ENCODE measurements around the gene F2R.
"Not testable (repeated sequence)": the region's sequence is repeated elsewhere in the genome, so short reads cannot be mapped to it uniquely, and the experiment has no call there.

Gene F2R

DNA sequence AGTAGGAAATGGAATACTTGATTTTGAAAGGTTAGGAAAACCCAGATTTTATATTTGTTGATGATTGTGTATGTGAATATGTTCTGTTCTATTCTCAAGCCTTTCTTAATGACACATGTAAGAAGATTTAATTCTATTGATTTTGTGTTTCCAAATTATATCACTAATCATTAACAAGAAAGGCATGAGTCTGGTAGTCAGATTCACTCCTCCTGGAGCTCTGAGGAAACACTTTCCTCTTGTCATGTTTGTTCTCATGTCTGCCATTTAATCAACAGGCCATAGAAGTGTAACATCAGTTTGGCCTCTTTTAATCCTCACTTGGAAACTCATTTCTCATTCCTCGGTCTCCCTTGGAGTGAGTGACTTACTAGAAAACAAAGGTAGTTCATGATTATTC is 40.6 kb upstream of the F2R start:
- TF ChIP-seq SUZ12 (IDR thresholded peaks at IDR 0.05; ENCODE audit: extremely low read depth, insufficient read depth, insufficient read length) (no peak), ZNF274 (IDR thresholded peaks at IDR 0.05; ENCODE audit: low read depth, low read length) (no peak), YY1 (IDR thresholded peaks at IDR 0.05; ENCODE audit: insufficient read depth, insufficient read length) (no peak)
- H3K9me3 ChIP-seq (ENCODE audit: insufficient read depth, low read length): no peaks in the 10 kb centered on the region
- no peak overlapping the region for H3K4me3 ChIP-seq (ENCODE audit: insufficient read length, low read depth)
- no peak overlapping the region for H3K9ac ChIP-seq (ENCODE audit: insufficient read length, low read depth)
- no peak for DNase-seq (ENCODE audit: low read depth, low spot score)
- no peaks in the 10 kb centered on the region for H3K4me1 ChIP-seq (ENCODE audit: insufficient read depth, insufficient read length)
- peaks cover 9% of the 10 kb centered on the region for H3K36me3 ChIP-seq (ENCODE audit: insufficient read depth, insufficient read length, low read length)
- no peaks in the 10 kb centered on the region for H3K27me3 ChIP-seq (ENCODE audit: insufficient read depth, insufficient read length)

DNA sequence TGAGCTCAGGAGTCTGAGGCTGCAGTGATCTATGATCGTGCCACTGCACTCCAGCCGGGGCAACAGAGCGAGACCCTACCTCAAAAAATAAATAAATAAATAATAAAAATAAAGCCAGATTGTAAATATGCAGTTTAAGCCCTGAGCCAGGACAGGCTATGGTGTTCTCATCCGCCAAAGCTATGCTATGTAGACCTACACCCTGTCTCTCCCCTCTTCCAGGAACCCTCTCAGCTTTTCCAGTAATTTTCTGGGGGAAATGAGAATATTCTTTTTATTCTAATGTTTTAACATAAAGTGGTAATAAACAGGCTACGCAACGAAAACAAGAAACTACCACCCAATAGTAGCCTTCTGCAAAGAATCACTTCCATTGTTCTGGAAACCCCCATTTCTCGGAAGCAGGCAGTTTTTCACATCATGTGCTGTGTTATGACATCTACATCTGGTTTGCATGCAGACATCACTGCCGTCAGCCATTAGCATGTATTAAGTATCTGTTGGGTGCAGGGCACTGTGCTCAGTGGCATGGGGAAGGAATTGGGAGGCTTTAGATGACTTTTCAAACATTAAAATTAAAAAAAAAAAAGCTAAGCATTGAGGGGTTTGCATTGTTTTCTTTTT is 38.0 kb upstream of the F2R start:
- Histone ChIP-seq H3K36me3 (ENCODE audit: insufficient read depth, insufficient read length, low read length) (peaks cover 9% of the 10 kb centered on the region), H3K4me3 (ENCODE audit: insufficient read length, low read depth) (no peak overlapping the region)
- TF ChIP-seq SUZ12 (IDR thresholded peaks at IDR 0.05; ENCODE audit: extremely low read depth, insufficient read depth, insufficient read length) (no peak), ZNF274 (IDR thresholded peaks at IDR 0.05; ENCODE audit: low read depth, low read length) (no peak), YY1 (IDR thresholded peaks at IDR 0.05; ENCODE audit: insufficient read depth, insufficient read length) (no peak)

DNA sequence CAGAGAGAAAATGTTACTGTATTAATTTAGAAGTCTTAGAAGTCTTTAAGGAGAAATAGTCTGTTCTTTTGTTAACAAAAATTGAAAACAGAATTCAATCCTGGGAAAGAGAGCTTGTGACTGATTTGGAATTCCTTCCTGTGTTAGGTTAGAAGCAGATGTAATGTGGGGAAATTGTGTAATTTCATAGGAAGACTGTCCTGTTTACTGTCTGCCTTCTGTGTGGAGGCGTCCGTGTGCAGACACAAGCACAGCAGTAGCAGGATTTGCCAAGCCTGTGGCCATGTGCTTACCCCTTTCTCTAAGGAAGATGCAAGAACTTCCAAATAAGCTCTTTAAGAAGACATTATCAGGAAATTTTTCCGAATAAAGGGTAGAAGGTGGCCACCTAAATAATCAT is 36.7 kb upstream of the F2R start:
- no peaks in the 10 kb centered on the region for H3K4me1 ChIP-seq (ENCODE audit: insufficient read depth, insufficient read length)
- no peak overlapping the region for H3K9ac ChIP-seq (ENCODE audit: insufficient read length, low read depth)
- H3K9me3 ChIP-seq (ENCODE audit: insufficient read depth, low read length): no peaks in the 10 kb centered on the region
- no peak overlapping the region for H3K4me3 ChIP-seq (ENCODE audit: insufficient read length, low read depth)
- no peak for DNase-seq (ENCODE audit: low read depth, low spot score)
- H3K27me3 ChIP-seq (ENCODE audit: insufficient read depth, insufficient read length): no peaks in the 10 kb centered on the region
- TF ChIP-seq YY1 (IDR thresholded peaks at IDR 0.05; ENCODE audit: insufficient read depth, insufficient read length) (no peak), SUZ12 (IDR thresholded peaks at IDR 0.05; ENCODE audit: extremely low read depth, insufficient read depth, insufficient read length) (no peak), ZNF274 (IDR thresholded peaks at IDR 0.05; ENCODE audit: low read depth, low read length) (no peak)
- H3K36me3 ChIP-seq (ENCODE audit: insufficient read depth, insufficient read length, low read length): peaks cover 6% of the 10 kb centered on the region

More for the DNA sequence above, 38.0 kb upstream of the F2R start:
- no peaks in the 10 kb centered on the region for H3K27me3 ChIP-seq (ENCODE audit: insufficient read depth, insufficient read length)
- H3K9ac ChIP-seq (ENCODE audit: insufficient read length, low read depth): no peak overlapping the region
- no peak for DNase-seq (ENCODE audit: low read depth, low spot score)
- no peaks in the 10 kb centered on the region for H3K4me1 ChIP-seq (ENCODE audit: insufficient read depth, insufficient read length)
- no peaks in the 10 kb centered on the region for H3K9me3 ChIP-seq (ENCODE audit: insufficient read depth, low read length)

DNA sequence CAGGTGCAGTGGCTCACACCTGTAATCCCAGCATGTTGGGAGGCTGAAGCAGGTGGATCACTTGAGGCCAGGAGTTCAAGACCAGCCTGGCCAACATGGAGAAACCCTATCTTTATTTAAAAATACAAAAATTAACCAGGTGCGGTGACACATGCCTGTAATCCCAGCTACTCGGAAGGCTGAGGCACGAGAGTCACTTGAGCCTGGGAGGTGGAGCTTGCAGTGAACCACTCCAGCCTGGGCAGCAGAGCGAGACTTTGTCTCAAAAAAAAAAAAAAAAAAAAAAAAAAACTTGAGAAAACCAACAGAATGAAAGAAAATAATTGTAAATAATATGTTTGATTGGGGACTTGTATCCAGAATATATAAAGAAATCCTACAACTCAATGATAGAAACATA is 35.1 kb upstream of the F2R start:
- H3K4me3 ChIP-seq (ENCODE audit: insufficient read length, low read depth); H3K4me1 ChIP-seq (ENCODE audit: insufficient read depth, insufficient read length); DNase-seq (ENCODE audit: low read depth, low spot score); H3K27me3 ChIP-seq (ENCODE audit: insufficient read depth, insufficient read length); H3K9me3 ChIP-seq (ENCODE audit: insufficient read depth, low read length); H3K9ac ChIP-seq (ENCODE audit: insufficient read length, low read depth); H3K36me3 ChIP-seq (ENCODE audit: insufficient read depth, insufficient read length, low read length): not testable (repeated sequence)

DNA sequence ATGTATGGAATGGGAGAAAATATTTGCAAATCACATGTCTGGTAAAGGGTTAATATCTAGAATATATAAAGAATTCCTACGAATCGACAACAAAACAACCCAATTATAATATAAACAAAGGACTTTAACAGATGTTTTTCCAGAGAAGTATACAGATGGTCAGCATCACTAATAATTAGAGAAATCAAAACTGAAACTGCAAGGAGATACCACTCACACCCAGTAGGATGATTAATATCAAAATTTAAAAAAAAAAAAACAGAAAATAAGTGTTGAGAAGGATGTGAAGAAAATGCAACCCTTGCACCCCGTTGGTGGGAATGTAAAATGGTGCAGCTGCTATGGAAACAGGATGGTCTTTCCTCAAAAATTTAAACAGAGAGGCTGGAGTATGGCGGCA is 34.6 kb upstream of the F2R start:
- H3K36me3 ChIP-seq (ENCODE audit: insufficient read depth, insufficient read length, low read length): no peaks in the 10 kb centered on the region

DNA sequence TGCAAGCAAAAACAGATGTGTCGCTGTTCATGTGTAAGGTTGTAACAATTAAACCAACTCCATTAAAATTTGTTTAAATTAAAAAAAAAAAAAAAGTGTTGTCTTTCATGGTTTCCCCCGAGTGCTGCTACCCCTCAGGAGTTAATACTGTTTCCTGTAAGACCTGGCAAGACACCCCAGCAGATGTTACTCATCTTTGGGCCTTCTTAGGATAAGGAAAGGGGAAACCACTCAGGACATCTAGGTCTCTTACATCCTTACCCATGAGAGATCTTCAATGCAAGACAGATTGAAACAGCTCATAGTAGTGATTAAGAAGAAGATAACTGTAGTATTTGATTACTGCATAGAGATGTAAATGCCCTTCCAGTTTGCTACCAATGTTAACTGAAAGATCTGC is 33.5 kb upstream of the F2R start:
- H3K4me3 ChIP-seq (ENCODE audit: insufficient read length, low read depth): no peak overlapping the region
- no peaks in the 10 kb centered on the region for H3K27me3 ChIP-seq (ENCODE audit: insufficient read depth, insufficient read length)
- no peaks in the 10 kb centered on the region for H3K4me1 ChIP-seq (ENCODE audit: insufficient read depth, insufficient read length)
- no peak for TF ChIP-seq SUZ12 (IDR thresholded peaks at IDR 0.05; ENCODE audit: extremely low read depth, insufficient read depth, insufficient read length)
- TF ChIP-seq ZNF274 (IDR thresholded peaks at IDR 0.05; ENCODE audit: low read depth, low read length): no peak
- no peak for TF ChIP-seq YY1 (IDR thresholded peaks at IDR 0.05; ENCODE audit: insufficient read depth, insufficient read length)
- no peaks in the 10 kb centered on the region for H3K9me3 ChIP-seq (ENCODE audit: insufficient read depth, low read length)
- H3K36me3 ChIP-seq (ENCODE audit: insufficient read depth, insufficient read length, low read length): no peaks in the 10 kb centered on the region
- DNase-seq (ENCODE audit: low read depth, low spot score): no peak
- H3K9ac ChIP-seq (ENCODE audit: insufficient read length, low read depth): no peak overlapping the region

More for the DNA sequence above, 34.6 kb upstream of the F2R start:
- Histone ChIP-seq H3K4me1 (ENCODE audit: insufficient read depth, insufficient read length) (no peaks in the 10 kb centered on the region), H3K9ac (ENCODE audit: insufficient read length, low read depth) (no peak overlapping the region), H3K9me3 (ENCODE audit: insufficient read depth, low read length) (no peaks in the 10 kb centered on the region), H3K4me3 (ENCODE audit: insufficient read length, low read depth) (no peak overlapping the region), H3K27me3 (ENCODE audit: insufficient read depth, insufficient read length) (no peaks in the 10 kb centered on the region)
- no peak for DNase-seq (ENCODE audit: low read depth, low spot score)
- TF ChIP-seq SUZ12 (IDR thresholded peaks at IDR 0.05; ENCODE audit: extremely low read depth, insufficient read depth, insufficient read length) (no peak), YY1 (IDR thresholded peaks at IDR 0.05; ENCODE audit: insufficient read depth, insufficient read length) (no peak), ZNF274 (IDR thresholded peaks at IDR 0.05; ENCODE audit: low read depth, low read length) (no peak)

DNA sequence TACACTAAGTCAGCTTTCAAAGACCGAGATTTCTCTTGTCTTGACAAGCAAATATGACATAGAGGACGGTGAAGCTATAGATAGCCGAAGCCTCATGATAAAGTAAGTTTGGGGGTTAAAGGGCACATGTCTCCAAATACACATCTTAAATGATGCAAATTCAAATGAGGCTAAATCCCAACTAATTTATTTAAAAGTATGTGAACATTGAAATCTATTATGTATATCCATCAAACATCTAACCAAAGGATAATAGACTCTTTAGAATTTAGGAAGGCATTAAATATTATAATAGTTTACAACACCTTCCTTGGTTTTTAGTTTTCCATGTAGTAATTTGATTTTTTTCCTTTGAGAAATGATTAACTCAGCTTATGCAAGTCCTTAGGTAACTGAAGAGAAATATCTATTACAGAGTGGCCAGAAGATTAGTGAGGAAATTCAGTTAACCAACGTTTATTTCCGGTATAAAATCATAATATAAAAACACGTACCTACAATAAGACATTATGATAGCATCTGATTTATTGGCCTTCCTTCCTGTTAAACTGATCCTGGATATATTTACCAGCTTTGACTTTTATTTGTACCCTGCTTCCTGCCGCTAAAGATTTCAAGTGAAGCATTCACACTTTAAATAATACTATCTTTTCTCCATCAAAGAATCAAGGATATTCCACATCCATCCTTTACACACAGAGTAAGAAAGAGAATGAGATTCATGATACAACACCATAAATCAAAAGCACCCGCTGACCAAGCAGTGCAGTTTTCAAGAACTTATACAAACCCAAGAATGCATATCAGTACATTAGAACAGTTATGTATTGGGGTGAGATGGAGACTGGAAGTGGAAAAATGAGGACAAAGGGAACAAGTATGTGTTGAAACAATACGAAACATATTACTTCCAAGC is 31.9 kb upstream of the F2R start:
- H3K9me3 ChIP-seq (ENCODE audit: insufficient read depth, low read length): no peaks in the 10 kb centered on the region
- no peaks in the 10 kb centered on the region for H3K4me1 ChIP-seq (ENCODE audit: insufficient read depth, insufficient read length)
- no peaks in the 10 kb centered on the region for H3K27me3 ChIP-seq (ENCODE audit: insufficient read depth, insufficient read length)
- TF ChIP-seq ZNF274 (IDR thresholded peaks at IDR 0.05; ENCODE audit: low read depth, low read length) (no peak), SUZ12 (IDR thresholded peaks at IDR 0.05; ENCODE audit: extremely low read depth, insufficient read depth, insufficient read length) (no peak), YY1 (IDR thresholded peaks at IDR 0.05; ENCODE audit: insufficient read depth, insufficient read length) (no peak)
- H3K4me3 ChIP-seq (ENCODE audit: insufficient read length, low read depth): no peak overlapping the region
- H3K36me3 ChIP-seq (ENCODE audit: insufficient read depth, insufficient read length, low read length): no peaks in the 10 kb centered on the region
- DNase-seq (ENCODE audit: low read depth, low spot score): no peak
- no peak overlapping the region for H3K9ac ChIP-seq (ENCODE audit: insufficient read length, low read depth)
